ENCODE data around the gene SERPINA10. TPM values are rescaled to one million over a fixed set of nuclear protein-coding genes. Genes with fewer than 3 reads are reported as not detected.

The SERPINA10 gene
- total and polyA plus RNA-seq, 2 experiments from 2014 or later, result 0.13 TPM; not detected in 1

- Histone ChIP-seq H3K36me3 (no peaks in the 10 kb centered on the region), H3K27ac (no peak overlapping the region), H3K4me3 (no peak overlapping the region), H3K27me3 (no peaks in the 10 kb centered on the region), H3K9me3 (ENCODE audit: low read depth) (no peaks in the 10 kb centered on the region), H3K4me1 (ENCODE audit: low read depth) (no peaks in the 10 kb centered on the region)
- no peak for TF ChIP-seq CTCF (IDR thresholded peaks at IDR 0.05; ENCODE audit: low read depth, low read length)
- no peak for DNase-seq (ENCODE audit: low read depth in 1 of 2, low spot score in 1 of 2)
Measured at GRCh38 chr14:94330432-94330831, 37.4 kb upstream of the SERPINA10 start.

DNA sequence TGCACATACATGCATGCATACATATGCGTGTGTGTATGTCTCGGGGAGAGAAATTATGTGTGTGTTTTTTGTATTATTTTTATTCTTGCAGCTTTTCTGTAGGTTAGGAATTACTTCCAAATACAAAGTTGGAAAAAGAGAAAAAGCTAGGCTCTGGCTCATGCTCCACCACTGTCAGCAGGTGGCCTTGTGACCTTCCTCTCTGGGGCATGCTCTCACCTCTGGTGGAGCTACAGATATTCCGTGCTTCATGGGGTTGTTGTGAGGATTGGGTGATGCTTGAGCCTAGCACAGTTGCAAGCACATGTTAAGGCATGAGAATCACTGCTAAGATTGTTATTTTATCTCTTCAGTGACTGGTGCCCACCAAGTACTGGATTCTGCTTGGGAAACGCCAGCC, 36.8 kb upstream of the SERPINA10 start:
- Histone ChIP-seq H3K4me1 (ENCODE audit: low read depth) (no peaks in the 10 kb centered on the region), H3K9me3 (ENCODE audit: low read depth) (no peaks in the 10 kb centered on the region), H3K27me3 (no peaks in the 10 kb centered on the region), H3K36me3 (no peaks in the 10 kb centered on the region), H3K4me3 (no peak overlapping the region), H3K27ac (no peak overlapping the region)
- no peak for TF ChIP-seq CTCF (IDR thresholded peaks at IDR 0.05; ENCODE audit: low read depth, low read length)
- DNase-seq (ENCODE audit: low read depth in 1 of 2, low spot score in 1 of 2), result no peak

DNA sequence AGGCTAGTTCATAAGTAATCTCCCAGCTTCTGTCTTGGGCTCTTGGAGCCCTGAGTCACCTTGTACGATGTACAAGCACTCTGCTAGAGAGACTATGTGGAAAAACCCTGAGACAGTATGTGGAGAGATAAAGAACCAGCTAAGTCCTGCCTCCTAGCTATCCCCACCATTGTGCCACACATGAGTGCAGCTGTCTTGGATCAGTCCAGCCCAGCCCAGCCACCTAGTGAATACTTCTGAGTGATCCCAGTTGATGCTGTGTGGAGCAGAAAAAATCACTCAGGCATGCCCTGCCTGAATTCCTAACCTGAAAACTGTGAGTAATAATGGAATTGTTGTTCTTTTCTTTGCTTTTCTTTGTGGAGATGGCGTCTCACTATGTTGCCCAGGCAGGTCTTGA, 35.1 kb upstream of the SERPINA10 start:
- no peak for TF ChIP-seq CTCF (IDR thresholded peaks at IDR 0.05; ENCODE audit: low read depth, low read length)
- Histone ChIP-seq H3K4me3 (no peak overlapping the region), H3K27ac (no peak overlapping the region), H3K9me3 (ENCODE audit: low read depth) (no peaks in the 10 kb centered on the region), H3K4me1 (ENCODE audit: low read depth) (no peaks in the 10 kb centered on the region), H3K27me3 (no peaks in the 10 kb centered on the region), H3K36me3 (no peaks in the 10 kb centered on the region)
- DNase-seq (ENCODE audit: low read depth in 1 of 2, low spot score in 1 of 2), result no peak

DNA sequence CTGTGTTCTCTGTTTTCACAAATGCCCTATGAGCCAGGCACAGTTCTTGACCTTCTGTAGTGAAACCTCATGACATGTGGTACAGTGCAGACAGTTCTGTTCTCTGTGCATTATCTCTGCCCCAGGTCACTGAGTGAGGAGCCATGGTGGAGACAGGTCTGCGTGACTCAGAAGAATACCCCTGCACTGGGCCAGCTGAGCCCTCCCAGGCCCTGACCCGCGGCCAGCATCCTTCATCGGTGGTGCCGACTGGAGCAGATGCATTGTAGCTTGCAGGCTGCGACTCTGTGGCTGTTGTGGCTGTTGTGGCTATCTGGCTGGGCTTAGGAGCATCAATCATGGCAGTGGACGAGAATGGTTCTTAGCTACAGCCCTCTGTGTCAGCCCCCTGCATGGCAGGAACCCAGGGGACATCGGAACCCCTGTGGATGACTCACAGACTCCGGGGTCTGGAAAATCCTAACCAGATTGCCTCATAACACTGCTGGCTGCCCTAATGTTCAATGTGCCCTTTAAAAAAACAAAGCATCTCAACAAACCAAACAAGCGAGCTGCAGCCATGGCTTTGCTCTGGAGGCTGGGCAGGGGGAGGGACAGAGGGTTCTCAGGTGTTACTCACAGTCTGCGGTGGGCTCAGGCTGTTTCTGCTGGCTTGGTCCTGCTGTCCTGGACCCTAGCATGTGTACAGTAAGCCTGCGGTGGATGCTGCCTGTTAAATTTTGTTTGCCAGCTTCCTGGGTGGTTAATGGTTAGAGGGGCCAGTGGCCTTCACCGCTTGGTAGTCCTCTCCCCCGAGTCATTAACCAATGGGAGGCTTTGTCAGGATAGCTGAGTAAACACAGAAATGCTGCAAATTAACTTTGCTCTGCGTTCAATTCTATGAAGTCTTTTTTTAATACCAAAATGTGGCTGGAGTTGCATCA, 29.8 kb upstream of the SERPINA10 start, which contains the start of gene SERPINA6:
TSS of gene SERPINA6 (minus strand) at position 689 of the 923 bp plus-strand sequence. CDS start 8,688 bp downstream, outside the sequence.
- DNase-seq (ENCODE audit: low read depth in 1 of 2, low spot score in 1 of 2), result peak in 1 of 2 donors; percentile 45
- H3K9me3 ChIP-seq (ENCODE audit: low read depth), result no peaks in the 10 kb centered on the region
- no peaks in the 10 kb centered on the region for H3K27me3 ChIP-seq
- TF ChIP-seq CTCF (IDR thresholded peaks at IDR 0.05; ENCODE audit: low read depth, low read length), result no peak
- no peaks in the 10 kb centered on the region for H3K4me1 ChIP-seq (ENCODE audit: low read depth)
- no peak within 1 kb of the TSS for H3K27ac ChIP-seq
- H3K4me3 ChIP-seq, result no peak within 1 kb of the TSS
- no peaks in the 10 kb centered on the region for H3K36me3 ChIP-seq

GRCh38 chr14:94321421-94322271, 28.6 kb upstream of the SERPINA10 start:
- no peak for DNase-seq (ENCODE audit: low read depth in 1 of 2, low spot score in 1 of 2)
- no peak for TF ChIP-seq CTCF (IDR thresholded peaks at IDR 0.05; ENCODE audit: low read depth, low read length)
- no peaks in the 10 kb centered on the region for H3K36me3 ChIP-seq
- H3K27ac ChIP-seq, result no peak overlapping the region
- H3K9me3 ChIP-seq (ENCODE audit: low read depth), result no peaks in the 10 kb centered on the region
- H3K4me1 ChIP-seq (ENCODE audit: low read depth), result no peaks in the 10 kb centered on the region
- no peak overlapping the region for H3K4me3 ChIP-seq
- no peaks in the 10 kb centered on the region for H3K27me3 ChIP-seq

All from cardiac muscle cell (in vitro differentiated cells and primary cell).